Transverse colon (tissue), 4 donors: Measurements from ENCODE around the gene KCND2. TPM values are rescaled to one million over a fixed set of nuclear protein-coding genes. Genes with fewer than 3 reads are reported as not detected.

Source experiments
- DNase-seq: peaks from one replicate; pipeline ENCODE4 v3.0.0-alpha.2; 2019
- H3K27ac ChIP-seq, 4 donors: fragments of 200-600 bp; sonication (generic); 2 replicates each; pipeline ENCODE4 v1.5.1; 2016 to 2018; ENCODE audit warnings: inconsistent platforms in 4 of 4
- H3K27me3 ChIP-seq: fragments of 200-600 bp; sonication (generic); 2 replicates; pipeline ENCODE4 v1.5.1; 2017; ENCODE audit warnings: inconsistent platforms
- H3K36me3 ChIP-seq, 4 donors: fragments of 200-600 bp; sonication (generic); 2 replicates each; pipeline ENCODE4 v1.5.1; 2017 to 2019; ENCODE audit warnings: inconsistent platforms in 4 of 4
- H3K4me1 ChIP-seq, 4 donors: fragments of 200-600 bp; sonication (generic); 2 replicates each; pipeline ENCODE4 v1.5.1; 2017 to 2020; ENCODE audit warnings: inconsistent platforms in 4 of 4
- H3K4me3 ChIP-seq, 4 donors: fragments of 200-600 bp; sonication (generic); 1 replicate in 1 of 4; 2 replicates in 3 of 4; pipeline versions ENCODE4 v1.5.1 to v1.6.1; 2017 to 2019; ENCODE audit warnings: inconsistent platforms in 4 of 4
- H3K9me3 ChIP-seq, 2 donors: fragments of 200-600 bp; sonication (generic); 2 replicates each; pipeline ENCODE4 v1.5.1; 2017 to 2019; ENCODE audit warnings: inconsistent platforms in 2 of 2
- EP300 ChIP-seq: sonication (generic); formaldehyde crosslinking; IDR thresholded peaks from one replicate; pipeline ENCODE4 v1.6.1; 2017; ENCODE audit warnings: antibody characterized with exemption, low read depth
- POLR2A ChIP-seq: fragments of 450-650 bp; IDR thresholded peaks from one replicate; pipeline ENCODE4 v1.6.1; 2016; ENCODE audit warnings: antibody characterized with exemption, mild to moderate bottlenecking, moderate library complexity
- POLR2AphosphoS5 ChIP-seq, 3 donors: sonication (generic); formaldehyde crosslinking; IDR thresholded peaks; one replicate each; pipeline ENCODE4 v1.6.1; 2016; ENCODE audit warnings: antibody characterized with exemption in 3 of 3
- WGBS, 2 donors: methylation state at CpG; one replicate each; pipeline ENCODE4 v1.1.5; 2018; ENCODE audit warnings: low coverage in 1 of 2; 5-methylcytosine and 5-hydroxymethylcytosine counted together
- in situ Hi-C, 4 donors: fragments of 200-750 bp; cut with MboI; loops; one replicate each; pipeline versions ENCODE4 v1.15.0 to v1.15.1; 2017; ENCODE audit warnings: low sequenced_read_pairs in 3 of 4, low pct_ligation_motif_present in 1 of 4, low pct_unique_long_range_greater_than_20kb in 1 of 4
- intact Hi-C: fragments of 100-400 bp; cut with DNase I; formaldehyde crosslinking; loops from one replicate; pipeline ENCODE4 v1.15.1; 2023; ENCODE audit warnings: low total_unique reads
- total RNA-seq, 4 donors: library from RNA; depleted of rRNA; stranded (reverse); fragments of >200 nt; gene quantifications; one replicate each; pipeline ENCODE4 v1.1.0, GENCODE V29; 2016
- TF ChIP-seq, protein P1 (sequence below), 5 experiments: fragments of 200-600 bp in 3 of 5; fragments of 450-650 bp in 2 of 5; sonication (generic) in 3 of 5; IDR thresholded peaks; 1 replicate in 2 of 5; 2 replicates in 3 of 5; pipeline ENCODE4 v1.5.1; 2016 to 2017; ENCODE audit warnings: antibody characterized with exemption in 5 of 5, inconsistent platforms in 3 of 5, mild to moderate bottlenecking in 2 of 5, moderate library complexity in 1 of 5

KCND2 gene
- total RNA-seq, 4 donors from 2014 or later, result 0.14 to 1.00 (median 0.32) TPM; not detected in 1

DNA sequence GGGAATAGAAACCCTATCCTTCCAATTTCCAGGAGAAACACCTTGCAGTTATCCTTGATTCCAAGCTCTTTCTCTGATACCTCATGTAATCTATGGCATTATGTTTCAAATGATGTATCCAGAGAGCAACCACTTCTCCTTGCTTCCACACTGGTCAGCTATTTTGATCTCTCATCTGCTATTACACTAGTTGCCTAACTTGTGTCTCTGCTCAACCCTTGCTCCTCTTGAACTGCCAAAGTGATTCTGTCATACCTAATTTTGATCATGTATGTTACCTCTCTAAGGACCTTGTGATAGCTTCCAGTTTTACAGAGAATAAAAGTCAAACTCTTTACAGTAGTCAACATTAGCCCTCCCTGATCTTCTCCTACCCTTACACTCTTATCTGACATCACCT is 90.4 kb downstream of the KCND2 start:
- DNase-seq, result no peak
- intact Hi-C loops (no loop called here), in situ Hi-C loops (no loop called here)
- H3K4me1 ChIP-seq, result no peaks in the 10 kb centered on the region
- H3K9me3 ChIP-seq, result no peaks in the 10 kb centered on the region
- TF ChIP-seq POLR2A (no peak), POLR2AphosphoS5 (IDR thresholded peaks at IDR 0.05) (no peak), EP300 (no peak)
- TF ChIP-seq, protein P1, sequence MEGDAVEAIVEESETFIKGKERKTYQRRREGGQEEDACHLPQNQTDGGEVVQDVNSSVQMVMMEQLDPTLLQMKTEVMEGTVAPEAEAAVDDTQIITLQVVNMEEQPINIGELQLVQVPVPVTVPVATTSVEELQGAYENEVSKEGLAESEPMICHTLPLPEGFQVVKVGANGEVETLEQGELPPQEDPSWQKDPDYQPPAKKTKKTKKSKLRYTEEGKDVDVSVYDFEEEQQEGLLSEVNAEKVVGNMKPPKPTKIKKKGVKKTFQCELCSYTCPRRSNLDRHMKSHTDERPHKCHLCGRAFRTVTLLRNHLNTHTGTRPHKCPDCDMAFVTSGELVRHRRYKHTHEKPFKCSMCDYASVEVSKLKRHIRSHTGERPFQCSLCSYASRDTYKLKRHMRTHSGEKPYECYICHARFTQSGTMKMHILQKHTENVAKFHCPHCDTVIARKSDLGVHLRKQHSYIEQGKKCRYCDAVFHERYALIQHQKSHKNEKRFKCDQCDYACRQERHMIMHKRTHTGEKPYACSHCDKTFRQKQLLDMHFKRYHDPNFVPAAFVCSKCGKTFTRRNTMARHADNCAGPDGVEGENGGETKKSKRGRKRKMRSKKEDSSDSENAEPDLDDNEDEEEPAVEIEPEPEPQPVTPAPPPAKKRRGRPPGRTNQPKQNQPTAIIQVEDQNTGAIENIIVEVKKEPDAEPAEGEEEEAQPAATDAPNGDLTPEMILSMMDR (IDR thresholded peaks at IDR 0.05), result no peak
- H3K36me3 ChIP-seq, result no peaks in the 10 kb centered on the region
- no peak overlapping the region for H3K4me3 ChIP-seq
- no peak overlapping the region for H3K27ac ChIP-seq
- no peaks in the 10 kb centered on the region for H3K27me3 ChIP-seq

- Histone ChIP-seq H3K4me1 (no peaks in the 10 kb centered on the region), H3K4me3 (no peak overlapping the region), H3K36me3 (no peaks in the 10 kb centered on the region), H3K27me3 (no peaks in the 10 kb centered on the region), H3K27ac (no peak overlapping the region), H3K9me3 (no peaks in the 10 kb centered on the region)
- 59 to 62% methylated on average over 2 of the region's 2 CpGs for WGBS, 2 donors
- intact Hi-C loops (no loop called here), in situ Hi-C loops (no loop called here)
- DNase-seq, result no peak
- TF ChIP-seq, protein P1 (IDR thresholded peaks at IDR 0.05), result no peak
- no peak for TF ChIP-seq EP300
- no peak for TF ChIP-seq POLR2A
- no peak for TF ChIP-seq POLR2AphosphoS5 (IDR thresholded peaks at IDR 0.05)
Observed at GRCh38 chr7:120370954-120371353, 98.0 kb downstream of the KCND2 start.

DNA sequence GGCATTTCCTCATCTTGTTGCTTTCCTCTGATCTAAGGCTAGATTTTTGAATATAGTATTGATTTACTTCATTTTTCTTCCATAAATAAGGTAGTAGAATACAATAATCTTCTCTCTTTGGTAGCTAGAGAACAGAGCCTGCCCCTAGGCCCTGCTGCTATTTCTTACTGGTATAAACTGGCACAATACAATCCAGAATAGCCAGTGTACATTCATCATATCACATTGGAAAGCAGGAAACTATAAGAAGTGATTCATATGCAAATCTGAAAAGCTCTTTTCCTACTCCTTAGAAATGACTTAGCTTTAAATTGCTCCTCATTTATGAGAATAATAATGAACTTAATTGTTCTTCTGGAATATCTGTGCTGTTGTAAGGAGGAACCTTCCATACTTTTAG is 100.2 kb downstream of the KCND2 start:
- Histone ChIP-seq H3K27ac (no peak overlapping the region), H3K4me3 (no peak overlapping the region), H3K4me1 (no peaks in the 10 kb centered on the region), H3K9me3 (no peaks in the 10 kb centered on the region), H3K36me3 (no peaks in the 10 kb centered on the region), H3K27me3 (no peaks in the 10 kb centered on the region)
- TF ChIP-seq, protein P1 (IDR thresholded peaks at IDR 0.05), result no peak
- TF ChIP-seq EP300 (no peak), POLR2AphosphoS5 (IDR thresholded peaks at IDR 0.05) (no peak), POLR2A (no peak)
- DNase-seq, result no peak
- in situ Hi-C loops (no loop called here), intact Hi-C loops (no loop called here)

DNA sequence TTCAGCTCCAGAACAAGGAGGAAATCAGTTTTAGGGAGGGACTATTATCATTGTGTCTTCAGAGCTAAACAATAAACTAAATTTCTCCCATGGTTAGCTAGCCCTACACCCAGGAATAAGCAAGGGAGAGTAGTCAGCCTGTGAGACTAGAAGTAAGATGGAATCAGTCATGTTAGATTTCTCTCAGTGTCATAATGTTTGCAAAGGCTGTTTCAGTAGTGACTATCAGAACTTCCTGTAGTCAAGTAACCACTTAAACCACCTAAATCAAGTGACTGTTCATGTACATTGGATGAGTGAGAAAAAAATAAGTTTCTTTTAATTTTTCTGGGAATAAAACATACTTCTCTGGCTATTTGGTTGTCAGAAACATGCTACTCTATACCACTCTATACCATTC is 121.6 kb downstream of the KCND2 start:
- Histone ChIP-seq H3K36me3 (no peaks in the 10 kb centered on the region), H3K4me3 (no peak overlapping the region), H3K27me3 (no peaks in the 10 kb centered on the region), H3K4me1 (no peaks in the 10 kb centered on the region), H3K9me3 (no peaks in the 10 kb centered on the region), H3K27ac (no peak overlapping the region)
- DNase-seq, result no peak
- intact Hi-C loops, result no loop called here
- TF ChIP-seq EP300 (no peak), POLR2A (no peak), POLR2AphosphoS5 (IDR thresholded peaks at IDR 0.05) (no peak)
- TF ChIP-seq, protein P1 (IDR thresholded peaks at IDR 0.05), result no peak
- in situ Hi-C loops, result no loop called here
